Glomerular visceral epithelial cell (primary cell): ENCODE data around the gene ZBTB8A.
"Not testable (repeated sequence)": the region's sequence is repeated elsewhere in the genome, so short reads cannot be mapped to it uniquely, and the experiment has no call there.

Experiments used
- DNase-seq: peaks from one replicate; pipeline ENCODE4 v3.0.0-alpha.2; 2016; ENCODE audit errors: extremely low spot score

Gene ZBTB8A

DNA sequence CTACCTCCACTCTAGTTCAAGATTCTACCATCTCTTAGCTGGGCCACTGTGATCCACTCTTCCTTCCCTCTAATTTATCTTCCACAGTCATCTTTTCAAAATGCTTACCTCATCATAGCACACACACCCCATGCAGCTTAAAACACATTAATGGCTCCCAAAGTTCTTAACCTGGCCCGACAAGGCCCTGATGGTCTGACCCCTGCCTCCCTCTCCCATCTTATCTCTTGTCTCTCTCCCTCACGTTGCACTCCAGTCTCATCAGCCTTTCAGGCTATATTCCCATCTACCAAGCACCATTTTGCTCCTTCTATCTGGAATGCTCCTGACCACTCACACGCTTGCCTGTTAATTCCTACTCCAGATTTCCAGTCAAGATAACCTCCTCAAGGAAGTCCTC, 2.5 kb upstream of the ZBTB8A start:
- no peak for DNase-seq

DNA sequence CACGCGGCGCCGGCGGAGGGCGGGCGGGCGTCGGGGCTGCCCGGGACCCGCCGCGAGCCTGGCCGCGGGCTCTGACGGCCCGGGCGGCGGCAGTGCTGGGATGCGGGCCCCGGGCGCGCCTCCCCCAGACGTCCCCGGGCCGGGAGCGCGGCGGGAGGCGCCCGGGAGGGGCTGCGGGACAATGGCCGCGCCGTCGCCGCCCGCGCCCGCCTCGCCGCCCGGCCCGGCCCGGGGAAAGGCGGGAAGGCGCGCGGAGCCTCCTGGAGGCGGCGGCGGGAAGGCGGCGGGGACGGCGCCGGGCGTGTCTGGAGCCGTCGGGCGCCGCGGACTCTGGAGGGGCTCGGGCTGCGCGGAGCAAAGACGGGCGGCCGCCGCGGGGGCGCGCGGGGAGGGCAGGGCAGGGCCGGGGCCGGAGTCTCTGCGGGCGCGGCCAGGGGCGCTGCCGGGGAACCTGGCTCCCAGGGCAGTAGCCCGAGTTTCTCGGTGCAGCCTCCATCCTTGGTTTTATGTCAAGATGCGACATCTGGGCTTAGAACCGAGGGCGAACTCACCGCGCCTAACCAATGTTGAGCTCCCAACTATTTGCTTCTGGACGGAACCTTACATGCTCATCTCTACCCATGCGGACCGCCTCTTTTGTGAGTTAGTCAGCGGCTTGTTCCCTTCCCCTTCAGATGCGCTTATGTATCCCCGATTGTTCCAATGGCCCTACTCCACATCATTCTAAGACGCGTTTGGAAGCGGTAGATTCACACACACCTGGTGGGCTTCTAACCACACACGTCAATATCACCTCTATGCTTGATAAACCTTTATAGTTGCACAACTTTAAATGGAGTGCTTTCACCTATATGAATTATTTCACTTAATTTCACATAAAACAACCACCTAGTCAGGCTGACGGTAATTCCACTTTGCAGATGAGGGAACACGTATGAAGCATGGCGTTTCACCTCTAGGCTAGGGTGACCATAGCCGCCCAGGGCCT, 651 bp downstream of the ZBTB8A start:
- DNase-seq = peak; percentile 51

GRCh38 chr1:32540605-32541004, 1.4 kb downstream of the ZBTB8A start:
- DNase-seq = no peak

- no peak for DNase-seq
These were observed 1.9 kb downstream of the ZBTB8A start for GRCh38 chr1:32541064-32541566.

DNA sequence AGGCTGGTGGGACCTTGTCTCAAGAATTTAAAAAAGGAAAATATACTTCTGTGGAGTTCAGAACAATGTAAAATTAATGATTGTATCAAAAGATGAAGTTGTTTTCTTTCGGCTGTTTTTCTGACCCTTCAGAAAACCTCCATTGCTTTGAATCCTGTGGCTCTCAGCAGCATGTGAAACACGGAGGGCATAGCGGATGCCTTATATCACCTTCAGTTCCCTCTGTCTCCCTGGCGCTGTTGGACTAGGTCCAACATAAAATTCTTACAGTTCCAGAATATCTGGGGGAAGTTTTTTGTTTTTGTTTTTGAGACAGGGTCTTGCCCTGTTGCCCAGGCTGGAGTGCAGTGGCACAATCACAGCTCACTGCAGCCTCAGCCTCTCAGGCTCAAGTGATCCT, 7.4 kb downstream of the ZBTB8A start:
- DNase-seq = no peak

DNA sequence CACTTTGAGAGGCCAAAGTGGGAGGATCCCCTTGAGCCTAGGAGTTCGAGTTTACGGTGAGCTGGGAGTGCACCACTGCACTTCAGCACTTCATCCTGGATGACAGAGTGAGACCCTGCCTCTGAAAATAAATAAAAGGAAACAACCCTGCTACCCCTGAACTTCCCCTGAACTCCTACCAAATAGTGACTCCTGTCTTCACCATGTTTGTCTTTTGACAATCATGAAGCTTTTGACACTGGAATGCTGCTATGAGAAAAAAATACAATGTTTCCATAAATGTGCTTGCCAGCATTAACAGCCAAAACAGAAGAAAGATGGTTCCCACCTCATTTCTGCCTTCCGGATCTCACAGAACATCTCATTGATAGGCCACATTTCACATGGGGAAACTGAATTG, 10.4 kb downstream of the ZBTB8A start:
- no peak for DNase-seq

DNA sequence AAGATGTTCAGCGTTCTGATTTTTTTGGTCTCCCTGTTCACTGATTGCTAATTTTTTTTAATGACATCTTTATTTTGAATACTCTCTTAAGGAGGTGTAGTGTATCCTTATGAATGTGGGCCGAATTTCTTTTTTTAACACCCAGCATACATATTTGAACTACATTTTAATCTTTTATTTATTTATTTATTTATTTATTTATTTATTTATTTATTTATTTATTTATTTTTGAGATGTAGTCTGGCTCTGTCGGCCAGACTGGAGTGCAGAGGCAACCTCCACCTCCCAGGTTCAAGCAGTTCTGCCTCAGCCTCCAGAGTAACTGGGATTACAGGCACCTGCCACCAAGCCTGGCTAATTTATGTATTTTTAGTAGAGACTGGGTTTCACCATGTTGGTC, 15.1 kb downstream of the ZBTB8A start:
- no peak for DNase-seq

DNA sequence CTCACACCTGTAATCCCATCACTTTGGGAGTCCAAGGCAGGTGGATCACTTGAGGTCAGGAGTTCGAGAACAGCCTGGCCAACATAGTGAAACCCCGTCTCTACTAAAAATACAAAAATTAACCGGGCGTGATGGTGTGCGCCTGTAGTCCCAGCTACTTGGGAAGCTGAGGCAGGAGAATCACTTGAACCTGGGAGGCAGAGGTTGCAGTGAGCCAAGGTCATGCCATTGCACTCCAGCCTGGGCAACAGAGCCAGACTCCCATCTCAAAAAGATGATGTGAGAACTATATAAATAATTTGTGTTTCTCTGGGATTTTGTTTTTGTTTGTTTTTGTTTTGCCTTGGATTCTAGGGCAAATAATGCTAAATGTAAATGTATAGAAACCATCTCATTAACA, 17.8 kb downstream of the ZBTB8A start:
- not testable (repeated sequence) for DNase-seq

- DNase-seq = no peak
These were observed 18.6 kb downstream of the ZBTB8A start for GRCh38 chr1:32557812-32558211.

DNA sequence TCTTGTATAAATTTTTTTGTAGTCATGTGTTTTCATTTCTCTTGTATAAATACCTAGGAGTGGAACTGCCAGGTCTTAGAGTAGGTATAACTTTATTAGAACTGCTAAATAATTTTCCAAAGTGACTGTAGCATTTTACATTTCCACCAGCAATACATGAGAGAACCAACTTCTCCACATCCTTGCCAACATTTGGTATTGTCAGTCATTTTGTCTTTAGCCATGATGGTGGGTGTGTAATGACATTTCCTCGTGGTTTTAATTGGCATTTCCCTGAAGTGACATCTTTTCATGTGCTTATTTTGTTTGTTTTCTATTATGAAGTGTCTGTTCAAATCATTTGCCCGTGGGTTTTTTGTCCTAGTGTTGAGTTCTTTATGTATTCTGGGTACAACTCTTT, 29.7 kb downstream of the ZBTB8A start:
- no peak for DNase-seq

DNA sequence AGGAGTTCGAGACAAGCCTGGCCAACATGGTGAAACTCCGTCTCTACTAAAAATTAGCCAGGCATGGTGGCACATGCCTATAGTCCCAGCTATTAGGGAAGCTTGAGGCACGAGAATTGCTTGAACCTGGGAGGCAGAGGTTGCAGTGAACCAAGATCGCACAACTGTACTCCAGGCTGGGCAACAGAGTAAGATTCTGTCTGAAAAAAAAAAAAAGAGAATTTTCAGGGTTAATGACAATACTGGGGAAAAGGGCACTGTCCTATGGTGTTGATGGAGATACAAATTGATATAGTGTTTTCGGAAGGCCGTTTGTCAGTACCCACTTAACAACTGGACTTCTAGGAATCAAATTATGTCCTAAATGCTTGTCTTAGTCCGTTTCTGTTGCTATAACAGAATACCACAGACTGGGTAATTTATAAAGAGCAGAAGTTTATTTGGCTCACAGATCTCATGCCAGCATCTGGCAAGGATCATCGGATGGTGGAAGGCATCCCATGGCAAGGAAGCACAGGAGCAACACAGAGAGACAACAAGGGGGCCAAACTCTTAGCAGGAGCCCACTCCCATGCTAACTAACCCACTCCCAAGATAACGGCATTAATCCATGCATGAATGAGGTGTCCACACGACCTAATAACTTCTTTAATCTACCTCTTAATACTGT, 41.3 kb downstream of the ZBTB8A start:
- no peak for DNase-seq

DNA sequence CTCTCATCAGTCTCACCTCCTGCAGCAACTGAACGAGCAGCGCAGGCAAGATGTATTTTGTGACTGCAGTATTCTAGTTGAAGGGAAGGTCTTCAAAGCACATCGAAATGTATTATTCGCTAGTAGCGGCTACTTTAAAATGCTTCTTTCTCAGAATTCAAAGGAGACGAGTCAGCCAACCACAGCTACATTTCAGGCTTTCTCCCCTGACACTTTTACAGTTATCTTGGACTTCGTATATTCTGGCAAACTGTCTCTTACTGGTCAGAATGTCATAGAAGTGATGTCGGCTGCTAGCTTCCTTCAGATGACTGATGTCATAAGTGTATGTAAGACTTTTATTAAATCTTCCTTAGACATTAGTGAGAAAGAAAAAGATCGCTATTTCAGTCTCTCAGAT, 53.7 kb downstream of the ZBTB8A start:
- DNase-seq = no peak

- no peak for DNase-seq
These were observed 60.8 kb downstream of the ZBTB8A start for GRCh38 chr1:32600034-32600433.

DNA sequence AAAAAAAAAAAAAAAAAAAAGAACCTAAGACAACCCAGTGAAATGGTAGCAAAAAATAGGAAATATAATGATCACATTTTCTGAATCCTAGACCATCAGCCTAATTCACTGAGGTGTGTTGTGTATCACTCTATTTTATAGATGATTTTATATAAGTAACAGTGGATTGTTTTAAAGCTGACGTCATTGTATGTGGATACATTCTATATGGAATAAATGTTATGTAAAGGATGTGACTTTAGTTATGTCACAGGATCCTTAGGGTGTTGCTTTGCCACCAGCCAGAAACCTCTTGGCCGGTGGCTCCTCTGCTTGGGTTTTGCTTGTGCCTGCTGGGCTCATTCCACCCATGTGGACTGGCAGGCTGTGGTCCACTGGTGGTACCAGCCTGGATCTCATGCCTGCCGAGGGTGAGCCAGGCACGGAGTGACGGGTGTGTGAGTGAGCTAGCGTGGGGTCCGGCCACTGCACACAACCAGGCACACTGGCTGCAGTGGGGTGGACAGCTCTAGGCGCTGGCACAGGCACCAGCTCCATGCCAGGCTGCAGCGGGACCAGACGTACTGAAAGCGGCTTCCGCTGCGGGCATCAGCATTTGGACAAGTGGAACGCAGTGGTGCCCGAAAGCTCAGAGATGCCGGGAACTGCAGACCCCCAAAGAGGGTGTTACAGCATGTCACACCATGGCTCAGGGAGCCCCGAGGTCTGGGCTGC, 66.6 kb downstream of the ZBTB8A start:
- no peak for DNase-seq

DNA sequence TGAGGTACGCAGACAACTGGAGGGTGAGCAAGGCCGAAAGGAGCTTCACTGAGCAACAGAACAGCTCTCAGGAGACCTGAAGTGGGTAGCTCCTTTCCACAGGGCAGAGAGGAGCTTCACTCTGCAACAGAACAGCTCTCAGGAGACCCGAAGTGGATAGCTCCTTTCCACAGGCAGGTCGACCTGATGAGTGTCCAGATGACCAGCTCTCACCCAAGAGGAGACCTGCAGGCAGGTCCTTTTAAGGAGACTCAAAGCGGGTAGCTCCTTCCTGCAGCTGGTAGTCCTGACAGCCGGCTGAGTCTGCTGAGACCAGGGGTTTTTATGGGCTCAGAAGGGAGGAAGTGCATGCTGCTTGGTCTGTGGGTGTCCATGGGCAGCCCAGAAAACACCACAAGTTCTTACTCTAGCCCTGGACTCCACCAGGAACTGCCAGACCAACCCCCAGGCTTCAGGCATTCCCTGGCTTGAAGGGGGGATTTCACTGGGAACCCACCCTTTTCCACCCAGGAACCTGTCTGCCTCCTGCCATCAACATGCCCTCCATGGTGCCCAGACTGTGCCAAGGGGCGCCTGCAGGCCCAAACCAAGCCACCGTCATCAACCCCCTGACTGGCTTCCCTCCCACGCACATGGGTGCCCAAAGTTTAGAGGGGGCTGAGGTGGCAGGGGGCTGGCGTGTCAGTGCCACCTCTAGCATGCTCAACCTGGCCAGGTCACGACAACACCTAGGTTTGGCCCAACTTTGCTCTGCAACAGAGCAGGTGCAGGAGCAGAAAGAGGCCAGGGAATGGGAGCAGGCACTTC, 67.5 kb downstream of the ZBTB8A start:
- DNase-seq = no peak

GRCh38 chr1:32609180-32609579, 70.0 kb downstream of the ZBTB8A start:
- DNase-seq = no peak

DNA sequence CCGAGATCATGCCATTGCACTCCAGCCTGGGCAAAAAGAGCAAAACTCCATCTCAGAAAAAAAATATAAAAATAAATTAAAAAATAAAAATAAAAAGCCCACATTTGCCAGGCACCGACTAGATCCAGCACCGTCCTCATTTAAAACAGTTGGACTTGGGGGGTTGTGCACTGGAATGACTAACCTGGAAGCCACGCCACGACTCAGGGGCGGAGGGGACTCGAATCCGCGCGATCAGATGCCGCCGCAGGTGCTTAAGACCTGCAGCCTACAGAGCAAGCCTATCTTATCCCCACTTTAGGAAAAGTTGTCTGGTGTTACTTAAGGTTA, 72.6 kb downstream of the ZBTB8A start:
- DNase-seq = no peak

GRCh38 chr1:32612189-32612881, 73.1 kb downstream of the ZBTB8A start:
- peak; percentile 72 for DNase-seq

DNA sequence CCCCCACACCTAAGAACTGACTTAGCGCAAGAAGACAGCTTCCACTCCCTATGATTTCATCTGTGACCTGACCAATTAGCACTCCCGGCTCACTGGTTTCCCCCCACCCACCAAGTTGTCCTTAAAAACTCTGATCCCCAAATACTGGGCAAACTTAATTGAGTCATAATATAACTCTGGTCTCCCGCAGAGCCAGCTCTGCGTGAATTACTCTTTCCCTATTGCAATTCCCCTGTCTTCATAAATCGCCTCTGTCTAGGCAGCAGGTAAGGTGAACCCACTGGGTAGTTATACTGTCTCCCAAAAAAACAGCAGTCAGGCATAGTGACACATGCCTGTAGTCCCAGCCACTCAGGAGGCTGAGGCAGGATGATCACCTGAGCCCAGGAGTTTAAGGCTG, 74.2 kb downstream of the ZBTB8A start:
- no peak for DNase-seq

- DNase-seq = no peak
These were observed 79.5 kb downstream of the ZBTB8A start for GRCh38 chr1:32618673-32619221.
